Mesothelial cell of epicardium (in vitro differentiated cells): Measurements from ENCODE around the gene EXOC6. TPM values are rescaled to one million over a fixed set of nuclear protein-coding genes. Genes with fewer than 3 reads are reported as not detected.

ENCODE experiments used
- DNase-seq, 2 experiments: peaks; one replicate each; pipeline ENCODE4 v3.0.0; 2021; ENCODE audit warnings: low spot score in 2 of 2; ENCODE audit not compliant: unreplicated experiment in 2 of 2
- H3K27ac Mint-ChIP-seq: 2 replicates; pipeline ENCODE4 v1.8.0; 2021; ENCODE audit warnings: mixed read lengths
- H3K27me3 Mint-ChIP-seq: 2 replicates; pipeline ENCODE4 v1.8.0; 2021; ENCODE audit warnings: low read depth, mixed read lengths
- H3K36me3 Mint-ChIP-seq: 2 replicates; pipeline ENCODE4 v1.8.0; 2021; ENCODE audit warnings: mixed read lengths
- H3K4me1 Mint-ChIP-seq: 2 replicates; pipeline ENCODE4 v1.8.0; 2021; ENCODE audit warnings: mixed read lengths
- H3K4me3 Mint-ChIP-seq: 2 replicates; pipeline ENCODE4 v1.8.0; 2021; ENCODE audit warnings: mild to moderate bottlenecking, moderate library complexity, mixed read lengths
- H3K9me3 Mint-ChIP-seq: 2 replicates; pipeline ENCODE4 v1.8.0; 2021; ENCODE audit warnings: mixed read lengths
- total RNA-seq: library from RNA; stranded (reverse); gene quantifications from 3 replicates; pipeline ENCODE4 v1.2.1, GENCODE V29; 2021
- TF ChIP-seq, protein P1 (sequence below): fragments of 200-600 bp; sonication (generic); IDR thresholded peaks from one replicate; pipeline ENCODE4 v1.5.0; 2021; ENCODE audit warnings: antibody characterized with exemption; ENCODE audit not compliant: unreplicated experiment

EXOC6 gene
- total RNA-seq, 1 donor from 2014 or later: 11.6 TPM

GRCh38 chr10:93034426-93034825 is 186.1 kb downstream of the EXOC6 start:
- no peaks in the 10 kb centered on the region for H3K9me3 Mint-ChIP-seq
- peaks cover 33% of the 10 kb centered on the region for H3K4me1 Mint-ChIP-seq
- H3K27ac Mint-ChIP-seq: peak overlapping the region; percentile 29
- H3K27me3 Mint-ChIP-seq: no peaks in the 10 kb centered on the region
- TF ChIP-seq, protein P1, sequence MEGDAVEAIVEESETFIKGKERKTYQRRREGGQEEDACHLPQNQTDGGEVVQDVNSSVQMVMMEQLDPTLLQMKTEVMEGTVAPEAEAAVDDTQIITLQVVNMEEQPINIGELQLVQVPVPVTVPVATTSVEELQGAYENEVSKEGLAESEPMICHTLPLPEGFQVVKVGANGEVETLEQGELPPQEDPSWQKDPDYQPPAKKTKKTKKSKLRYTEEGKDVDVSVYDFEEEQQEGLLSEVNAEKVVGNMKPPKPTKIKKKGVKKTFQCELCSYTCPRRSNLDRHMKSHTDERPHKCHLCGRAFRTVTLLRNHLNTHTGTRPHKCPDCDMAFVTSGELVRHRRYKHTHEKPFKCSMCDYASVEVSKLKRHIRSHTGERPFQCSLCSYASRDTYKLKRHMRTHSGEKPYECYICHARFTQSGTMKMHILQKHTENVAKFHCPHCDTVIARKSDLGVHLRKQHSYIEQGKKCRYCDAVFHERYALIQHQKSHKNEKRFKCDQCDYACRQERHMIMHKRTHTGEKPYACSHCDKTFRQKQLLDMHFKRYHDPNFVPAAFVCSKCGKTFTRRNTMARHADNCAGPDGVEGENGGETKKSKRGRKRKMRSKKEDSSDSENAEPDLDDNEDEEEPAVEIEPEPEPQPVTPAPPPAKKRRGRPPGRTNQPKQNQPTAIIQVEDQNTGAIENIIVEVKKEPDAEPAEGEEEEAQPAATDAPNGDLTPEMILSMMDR: no peak
- H3K36me3 Mint-ChIP-seq: no peaks in the 10 kb centered on the region
- no peak overlapping the region for H3K4me3 Mint-ChIP-seq
- DNase-seq: no peak

DNA sequence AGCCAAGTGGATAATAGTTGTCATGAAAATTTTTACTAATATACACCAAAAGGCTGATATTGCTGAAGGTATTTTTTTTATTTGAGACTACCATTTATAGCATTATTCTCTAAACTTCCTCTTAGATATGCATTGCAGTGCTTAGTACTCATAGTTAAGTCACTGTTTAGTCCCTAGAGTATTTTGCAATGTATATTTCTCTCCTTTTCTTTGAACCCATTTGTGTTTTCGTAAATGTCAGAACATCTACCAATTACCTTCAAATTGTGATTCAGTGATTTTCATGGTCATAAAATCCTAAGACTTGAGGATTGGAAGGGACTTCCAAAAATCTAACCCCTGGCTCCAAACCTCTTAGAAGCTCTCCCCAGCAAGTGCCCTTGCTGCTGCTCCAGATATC is 190.8 kb downstream of the EXOC6 start:
- Mint-ChIP-seq H3K27me3 (no peaks in the 10 kb centered on the region), H3K27ac (no peak overlapping the region), H3K4me1 (peaks cover 17% of the 10 kb centered on the region), H3K36me3 (no peaks in the 10 kb centered on the region), H3K4me3 (no peak overlapping the region), H3K9me3 (no peaks in the 10 kb centered on the region)
- no peak for DNase-seq
- TF ChIP-seq, protein P1: no peak

- Mint-ChIP-seq H3K36me3 (no peaks in the 10 kb centered on the region), H3K27me3 (no peaks in the 10 kb centered on the region), H3K4me3 (no peak overlapping the region), H3K9me3 (no peaks in the 10 kb centered on the region), H3K27ac (no peak overlapping the region), H3K4me1 (peaks cover 11% of the 10 kb centered on the region)
- no peak for DNase-seq
- TF ChIP-seq, protein P1: no peak
Observed at GRCh38 chr10:93039721-93040120, 191.4 kb downstream of the EXOC6 start.

GRCh38 chr10:93054486-93054885 is 206.2 kb downstream of the EXOC6 start:
- peaks cover 12% of the 10 kb centered on the region for H3K27me3 Mint-ChIP-seq

DNA sequence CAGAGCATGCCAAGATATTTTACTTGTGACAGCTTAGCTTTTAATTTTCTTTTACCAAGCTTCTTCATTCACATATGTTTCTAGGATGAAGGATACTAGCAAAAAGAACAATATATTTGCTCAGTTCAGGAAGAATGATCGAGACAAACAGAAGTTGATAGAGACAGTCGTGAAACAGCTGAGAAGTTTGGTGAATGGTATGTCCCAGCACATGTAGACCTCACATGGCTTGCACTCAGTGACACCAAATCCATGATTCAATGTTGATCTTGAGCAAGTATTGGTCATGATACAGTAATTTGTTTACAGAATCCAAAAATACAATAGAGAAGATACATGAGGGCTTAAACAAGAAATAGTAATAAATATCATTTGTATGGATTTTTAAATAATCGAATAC is 209.8 kb downstream of the EXOC6 start:
- Mint-ChIP-seq H3K36me3 (peaks cover 18% of the 10 kb centered on the region), H3K4me3 (no peak overlapping the region), H3K27ac (no peak overlapping the region), H3K27me3 (peaks cover 39% of the 10 kb centered on the region), H3K9me3 (no peaks in the 10 kb centered on the region), H3K4me1 (peaks cover 10% of the 10 kb centered on the region)
- DNase-seq: no peak
- TF ChIP-seq, protein P1: no peak

More at GRCh38 chr10:93054486-93054885, 206.2 kb downstream of the EXOC6 start:
- Mint-ChIP-seq H3K9me3 (no peaks in the 10 kb centered on the region), H3K36me3 (peaks cover 10% of the 10 kb centered on the region), H3K4me3 (no peak overlapping the region), H3K27ac (no peak overlapping the region), H3K4me1 (peaks cover 3% of the 10 kb centered on the region)
- TF ChIP-seq, protein P1: no peak
- no peak for DNase-seq
